ENCODE measurements around the gene TRAPPC14. TPM values are rescaled to one million over a fixed set of nuclear protein-coding genes. Genes with fewer than 3 reads are reported as not detected.

Gene TRAPPC14
- total and polyA plus RNA-seq, 2 of the 13 experiments (the other 11 are each of a cell fraction or from before 2014, with no cell fraction given): 4.7 to 9.6 TPM

DNA sequence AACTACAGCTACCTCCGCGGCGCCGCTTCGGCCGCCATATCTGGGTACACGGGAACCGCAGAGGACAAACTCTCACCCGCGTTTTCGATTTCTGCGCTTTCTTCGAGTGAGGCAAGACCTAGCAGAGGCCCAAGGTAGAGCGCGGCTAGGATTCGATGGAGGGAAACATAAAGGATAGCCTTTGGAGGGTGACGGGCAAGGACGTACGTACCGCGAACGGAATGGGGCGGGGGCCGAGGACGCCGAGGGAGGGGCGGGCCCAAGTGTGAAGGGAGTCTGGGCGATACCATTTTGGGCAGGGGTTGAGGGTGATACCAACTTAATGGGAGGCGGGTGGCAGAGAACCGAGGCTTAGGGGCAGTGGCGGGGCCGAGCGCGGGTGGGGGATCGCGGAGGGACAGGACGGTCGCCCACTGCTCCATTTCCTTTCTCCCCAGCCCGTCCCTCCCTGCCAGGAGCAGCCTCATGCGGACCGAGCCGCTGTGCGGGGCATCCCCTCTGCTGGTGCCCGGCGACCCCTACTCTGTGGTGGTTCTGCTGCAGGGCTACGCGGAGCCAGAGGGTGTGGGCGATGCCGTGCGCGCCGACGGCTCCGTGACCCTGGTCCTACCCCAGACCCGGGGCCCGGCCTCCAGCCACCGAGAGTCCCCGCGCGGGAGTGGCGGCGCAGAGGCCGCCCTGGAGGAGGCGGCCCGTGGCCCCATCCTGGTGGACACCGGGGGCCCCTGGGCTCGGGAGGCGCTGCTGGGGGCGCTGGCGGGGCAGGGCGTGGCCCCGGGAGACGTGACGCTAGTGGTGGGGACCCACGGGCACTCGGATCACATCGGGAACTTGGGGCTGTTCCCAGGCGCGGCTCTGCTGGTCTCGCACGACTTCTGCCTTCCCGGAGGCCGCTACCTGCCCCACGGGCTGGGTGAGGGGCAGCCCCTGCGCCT is 31.3 kb downstream of the TRAPPC14 start, which contains the start of gene MBLAC1 (continued):
- TF ChIP-seq, protein P1, sequence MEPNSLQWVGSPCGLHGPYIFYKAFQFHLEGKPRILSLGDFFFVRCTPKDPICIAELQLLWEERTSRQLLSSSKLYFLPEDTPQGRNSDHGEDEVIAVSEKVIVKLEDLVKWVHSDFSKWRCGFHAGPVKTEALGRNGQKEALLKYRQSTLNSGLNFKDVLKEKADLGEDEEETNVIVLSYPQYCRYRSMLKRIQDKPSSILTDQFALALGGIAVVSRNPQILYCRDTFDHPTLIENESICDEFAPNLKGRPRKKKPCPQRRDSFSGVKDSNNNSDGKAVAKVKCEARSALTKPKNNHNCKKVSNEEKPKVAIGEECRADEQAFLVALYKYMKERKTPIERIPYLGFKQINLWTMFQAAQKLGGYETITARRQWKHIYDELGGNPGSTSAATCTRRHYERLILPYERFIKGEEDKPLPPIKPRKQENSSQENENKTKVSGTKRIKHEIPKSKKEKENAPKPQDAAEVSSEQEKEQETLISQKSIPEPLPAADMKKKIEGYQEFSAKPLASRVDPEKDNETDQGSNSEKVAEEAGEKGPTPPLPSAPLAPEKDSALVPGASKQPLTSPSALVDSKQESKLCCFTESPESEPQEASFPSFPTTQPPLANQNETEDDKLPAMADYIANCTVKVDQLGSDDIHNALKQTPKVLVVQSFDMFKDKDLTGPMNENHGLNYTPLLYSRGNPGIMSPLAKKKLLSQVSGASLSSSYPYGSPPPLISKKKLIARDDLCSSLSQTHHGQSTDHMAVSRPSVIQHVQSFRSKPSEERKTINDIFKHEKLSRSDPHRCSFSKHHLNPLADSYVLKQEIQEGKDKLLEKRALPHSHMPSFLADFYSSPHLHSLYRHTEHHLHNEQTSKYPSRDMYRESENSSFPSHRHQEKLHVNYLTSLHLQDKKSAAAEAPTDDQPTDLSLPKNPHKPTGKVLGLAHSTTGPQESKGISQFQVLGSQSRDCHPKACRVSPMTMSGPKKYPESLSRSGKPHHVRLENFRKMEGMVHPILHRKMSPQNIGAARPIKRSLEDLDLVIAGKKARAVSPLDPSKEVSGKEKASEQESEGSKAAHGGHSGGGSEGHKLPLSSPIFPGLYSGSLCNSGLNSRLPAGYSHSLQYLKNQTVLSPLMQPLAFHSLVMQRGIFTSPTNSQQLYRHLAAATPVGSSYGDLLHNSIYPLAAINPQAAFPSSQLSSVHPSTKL (CRISPR knock-in tag; IDR thresholded peaks at IDR 0.05): peak; percentile 48; the same call in 1 of the 2 replicates
- peak; percentile 79; the same call in 1 of the 2 replicates for TF ChIP-seq REL (CRISPR knock-in tag; conservative IDR thresholded peaks at IDR 0.05)
- TF ChIP-seq, protein P2, sequence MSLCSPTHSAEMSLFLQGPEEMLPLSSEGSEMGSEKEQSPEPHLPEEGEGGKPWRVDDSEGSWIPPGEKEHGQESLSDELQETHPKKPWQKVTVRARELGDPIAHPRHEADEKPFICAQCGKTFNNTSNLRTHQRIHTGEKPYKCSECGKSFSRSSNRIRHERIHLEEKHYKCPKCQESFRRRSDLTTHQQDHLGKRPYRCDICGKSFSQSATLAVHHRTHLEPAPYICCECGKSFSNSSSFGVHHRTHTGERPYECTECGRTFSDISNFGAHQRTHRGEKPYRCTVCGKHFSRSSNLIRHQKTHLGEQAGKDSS (CRISPR knock-in tag; IDR thresholded peaks at IDR 0.05; ENCODE audit: borderline replicate concordance, low read depth): no peak
- TF ChIP-seq, protein P3, sequence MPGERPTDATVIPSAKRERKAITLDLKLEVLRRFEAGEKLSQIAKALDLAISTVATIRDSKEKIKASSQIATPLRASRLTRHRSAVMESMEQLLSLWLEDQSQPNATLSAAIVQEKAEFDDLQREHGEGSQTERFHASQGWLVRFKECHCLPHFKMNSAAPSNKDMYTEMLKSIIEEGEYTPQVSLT (CRISPR knock-in tag; IDR thresholded peaks at IDR 0.05; ENCODE audit: borderline replicate concordance, low read depth): no peak
- TF ChIP-seq KLF16 (CRISPR knock-in tag; IDR thresholded peaks at IDR 0.05): no peak; a peak in 1 of 4 replicates
- TF ChIP-seq ZNF724P (CRISPR knock-in tag; IDR thresholded peaks at IDR 0.05; ENCODE audit: borderline replicate concordance): no peak
- 0 out of 2 replicates have a peak, but pooled peaks have one; percentile 48 for TF ChIP-seq KLF11 (CRISPR knock-in tag; IDR thresholded peaks at IDR 0.05)
- TF ChIP-seq SP5 (CRISPR knock-in tag; IDR thresholded peaks at IDR 0.05; ENCODE audit: borderline replicate concordance, low read depth): no peak
- no peak; the same call in 1 of the 2 replicates for TF ChIP-seq ETV6 (CRISPR knock-in tag; conservative IDR thresholded peaks at IDR 0.05)
- TF ChIP-seq AKAP8 (CRISPR knock-in tag; IDR thresholded peaks at IDR 0.05): no peak; the same call in 1 of the 2 replicates
- TF ChIP-seq, protein P4, sequence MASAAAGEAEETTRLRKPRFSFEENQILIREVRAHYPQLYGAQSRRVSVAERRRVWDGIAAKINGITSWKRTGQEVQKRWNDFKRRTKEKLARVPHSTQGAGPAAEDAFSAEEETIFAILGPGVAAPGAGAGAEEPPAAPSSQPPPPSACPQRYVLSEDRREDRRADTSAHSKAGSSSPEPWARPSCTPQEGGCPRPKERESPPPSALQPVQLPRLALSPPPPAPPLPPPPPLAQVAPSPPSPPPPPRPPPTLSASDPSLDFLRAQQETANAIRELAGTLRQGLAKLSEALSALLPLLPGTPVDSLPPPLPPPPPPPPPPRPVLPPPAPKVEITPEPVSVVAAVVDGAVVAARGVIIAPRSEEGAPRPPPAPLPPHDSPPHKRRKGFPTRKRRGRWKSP (CRISPR knock-in tag; IDR thresholded peaks at IDR 0.05): peak; percentile 63; the same call in 1 of the 2 replicates
- TF ChIP-seq, protein P5, sequence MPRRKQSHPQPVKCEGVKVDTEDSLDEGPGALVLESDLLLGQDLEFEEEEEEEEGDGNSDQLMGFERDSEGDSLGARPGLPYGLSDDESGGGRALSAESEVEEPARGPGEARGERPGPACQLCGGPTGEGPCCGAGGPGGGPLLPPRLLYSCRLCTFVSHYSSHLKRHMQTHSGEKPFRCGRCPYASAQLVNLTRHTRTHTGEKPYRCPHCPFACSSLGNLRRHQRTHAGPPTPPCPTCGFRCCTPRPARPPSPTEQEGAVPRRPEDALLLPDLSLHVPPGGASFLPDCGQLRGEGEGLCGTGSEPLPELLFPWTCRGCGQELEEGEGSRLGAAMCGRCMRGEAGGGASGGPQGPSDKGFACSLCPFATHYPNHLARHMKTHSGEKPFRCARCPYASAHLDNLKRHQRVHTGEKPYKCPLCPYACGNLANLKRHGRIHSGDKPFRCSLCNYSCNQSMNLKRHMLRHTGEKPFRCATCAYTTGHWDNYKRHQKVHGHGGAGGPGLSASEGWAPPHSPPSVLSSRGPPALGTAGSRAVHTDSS (CRISPR knock-in tag; conservative IDR thresholded peaks at IDR 0.05): no peak
- TF ChIP-seq ZNF367 (CRISPR knock-in tag; IDR thresholded peaks at IDR 0.05; ENCODE audit: borderline replicate concordance): 0 out of 2 replicates have a peak, but pooled peaks have one; percentile 50
- TF ChIP-seq, protein P6, sequence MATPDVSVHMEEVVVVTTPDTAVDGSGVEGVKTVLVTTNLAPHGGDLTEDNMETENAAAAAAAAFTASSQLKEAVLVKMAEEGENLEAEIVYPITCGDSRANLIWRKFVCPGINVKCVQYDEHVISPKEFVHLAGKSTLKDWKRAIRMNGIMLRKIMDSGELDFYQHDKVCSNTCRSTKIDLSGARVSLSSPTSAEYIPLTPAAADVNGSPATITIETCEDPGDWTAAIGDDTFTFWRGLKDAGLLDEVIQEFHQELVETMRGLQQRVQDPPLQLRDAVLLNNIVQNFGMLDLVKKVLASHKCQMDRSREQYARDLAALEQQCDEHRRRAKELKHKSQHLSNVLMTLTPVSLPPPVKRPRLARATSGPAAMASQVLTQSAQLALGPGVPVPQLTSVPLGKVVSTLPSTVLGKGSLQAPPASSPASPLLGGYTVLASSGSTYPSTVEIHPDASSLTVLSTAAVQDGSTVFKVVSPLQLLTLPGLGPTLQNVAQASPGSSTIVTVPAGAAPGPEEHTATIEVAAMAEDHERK (CRISPR knock-in tag; IDR thresholded peaks at IDR 0.05; ENCODE audit: low read depth): peak; percentile 66; the same call in 1 of the 2 replicates
- no peak for TF ChIP-seq FOXA1 (IDR thresholded peaks at IDR 0.05)
- TF ChIP-seq FOXA1 (CRISPR knock-in tag; IDR thresholded peaks at IDR 0.05): no peak
- no peak for TF ChIP-seq KDM6A (CRISPR knock-in tag; IDR thresholded peaks at IDR 0.05; ENCODE audit: low read depth)
- no peak for TF ChIP-seq HOXA9 (CRISPR knock-in tag; IDR thresholded peaks at IDR 0.05; ENCODE audit: borderline replicate concordance)

All from HepG2 (cell line).